DND-41 (cell line): ENCODE results near the gene CCR9.

ENCODE experiments used
- EZH2 ChIP-seq: IDR thresholded peaks from 3 replicates; pipeline ENCODE4 v1.6.1; 2012; ENCODE audit warnings: borderline replicate concordance, low read depth, mild to moderate bottlenecking, moderate library complexity, low read length, inconsistent platforms; ENCODE audit not compliant: severe bottlenecking
- TF ChIP-seq, protein P1 (sequence below): IDR thresholded peaks from 2 replicates; pipeline ENCODE4 v1.5.1; 2012; ENCODE audit warnings: borderline replicate concordance, low read length, moderate library complexity, mild to moderate bottlenecking; ENCODE audit not compliant: poor library complexity, severe bottlenecking; ENCODE audit errors: extremely low read depth

DNA sequence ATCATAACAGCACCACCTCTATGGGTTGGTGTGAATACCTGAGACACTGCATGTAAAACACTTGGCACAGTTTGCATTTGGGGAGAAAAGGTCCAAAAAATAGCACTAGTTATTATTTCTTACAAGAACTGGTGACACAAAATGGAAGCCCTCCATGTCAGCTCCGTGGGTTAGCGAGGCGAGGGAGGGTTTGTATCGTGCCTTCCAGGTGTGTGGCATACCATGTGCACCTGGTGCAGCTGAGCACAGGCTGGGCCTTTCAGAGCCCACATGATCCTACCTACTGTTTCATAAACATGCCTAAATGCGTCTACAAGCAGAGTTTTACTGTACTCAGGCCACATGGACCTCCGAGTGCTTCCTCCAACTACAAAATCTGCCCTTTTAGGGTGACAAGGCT lies 62.5 kb downstream of the CCR9 start:
- TF ChIP-seq, protein P1, sequence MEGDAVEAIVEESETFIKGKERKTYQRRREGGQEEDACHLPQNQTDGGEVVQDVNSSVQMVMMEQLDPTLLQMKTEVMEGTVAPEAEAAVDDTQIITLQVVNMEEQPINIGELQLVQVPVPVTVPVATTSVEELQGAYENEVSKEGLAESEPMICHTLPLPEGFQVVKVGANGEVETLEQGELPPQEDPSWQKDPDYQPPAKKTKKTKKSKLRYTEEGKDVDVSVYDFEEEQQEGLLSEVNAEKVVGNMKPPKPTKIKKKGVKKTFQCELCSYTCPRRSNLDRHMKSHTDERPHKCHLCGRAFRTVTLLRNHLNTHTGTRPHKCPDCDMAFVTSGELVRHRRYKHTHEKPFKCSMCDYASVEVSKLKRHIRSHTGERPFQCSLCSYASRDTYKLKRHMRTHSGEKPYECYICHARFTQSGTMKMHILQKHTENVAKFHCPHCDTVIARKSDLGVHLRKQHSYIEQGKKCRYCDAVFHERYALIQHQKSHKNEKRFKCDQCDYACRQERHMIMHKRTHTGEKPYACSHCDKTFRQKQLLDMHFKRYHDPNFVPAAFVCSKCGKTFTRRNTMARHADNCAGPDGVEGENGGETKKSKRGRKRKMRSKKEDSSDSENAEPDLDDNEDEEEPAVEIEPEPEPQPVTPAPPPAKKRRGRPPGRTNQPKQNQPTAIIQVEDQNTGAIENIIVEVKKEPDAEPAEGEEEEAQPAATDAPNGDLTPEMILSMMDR = no peak
- TF ChIP-seq EZH2 = no peak
